H1 (cell line): Measurements from ENCODE around the gene CYP2S1. TPM values are rescaled to one million over a fixed set of nuclear protein-coding genes. Genes with fewer than 3 reads are reported as not detected.

Experiments used
- CTCF ChIA-PET: fragments of 300-600 bp; sonication (Branson Sonifier 250); formaldehyde crosslinking; loops from one replicate; lab custom pipeline; 2021; ENCODE audit not compliant: partially characterized antibody; lab: Charles Lee
- POLR2A ChIA-PET: fragments of 300-600 bp; sonication (Branson Sonifier 250); formaldehyde crosslinking; loops from one replicate; lab custom pipeline; 2021; ENCODE audit warnings: inconsistent platforms; ENCODE audit not compliant: partially characterized antibody; lab: Charles Lee
- DNase-seq, 2 experiments: peaks; one replicate each; pipeline versions ENCODE4 v3.0.0 to v3.0.0-alpha.2; 2010 to 2022; ENCODE audit warnings: low spot score in 2 of 2, low read depth in 1 of 2, mixed read lengths in 1 of 2
- FAIRE-seq: peaks from 2 replicates; lab custom pipeline; 2011; peaks lifted over from hg19 to GRCh38; lab: Jason Lieb, UNC
- H2AFZ ChIP-seq: 2 replicates; pipeline ENCODE4 v1.8.1; 2012; ENCODE audit warnings: low read length, inconsistent platforms
- H2AK5ac ChIP-seq: 2 replicates; pipeline ENCODE4 v1.6.1; 2013; ENCODE audit warnings: low read depth, low read length
- H2BK120ac ChIP-seq: replicated peaks from 2 replicates; pipeline ENCODE3; 2013; ENCODE audit warnings: low read depth, low read length, inconsistent platforms
- H2BK12ac ChIP-seq: 2 replicates; pipeline ENCODE4 v1.6.1; 2013; ENCODE audit warnings: low read depth, low read length
- H2BK15ac ChIP-seq: 2 replicates; pipeline ENCODE4 v1.6.1; 2013; ENCODE audit warnings: low read length
- H2BK20ac ChIP-seq: 2 replicates; pipeline ENCODE4 v1.6.1; 2013; ENCODE audit warnings: low read length
- H2BK5ac ChIP-seq: 2 replicates; pipeline ENCODE4 v1.6.1; 2013; ENCODE audit warnings: low read depth, low read length
- H3K14ac ChIP-seq: 2 replicates; pipeline ENCODE4 v1.6.1; 2013; ENCODE audit warnings: inconsistent platforms; ENCODE audit not compliant: insufficient read length
- H3K18ac ChIP-seq: 2 replicates; pipeline ENCODE4 v1.6.1; 2013; ENCODE audit warnings: low read length; ENCODE audit errors: extremely low read depth
- H3K23ac ChIP-seq: 2 replicates; pipeline ENCODE4 v1.6.1; 2013; ENCODE audit warnings: inconsistent platforms; ENCODE audit not compliant: insufficient read length
- H3K23me2 ChIP-seq: 2 replicates; pipeline ENCODE4 v1.6.1; 2013; ENCODE audit warnings: low read depth, low read length
- H3K27ac ChIP-seq: 2 replicates; pipeline ENCODE4 v1.6.1; 2011; ENCODE audit warnings: low read depth, low read length, inconsistent platforms
- H3K27me3 ChIP-seq, 4 experiments: replicated peaks in 1 of 4; 1 replicate in 1 of 4; 2 replicates in 3 of 4; pipeline versions ENCODE4 v1.6.1 to v1.8.1; 2011 to 2013; ENCODE audit warnings: low read length in 3 of 4, mild to moderate bottlenecking in 3 of 4, inconsistent platforms in 2 of 4, mixed read lengths in 2 of 4, moderate library complexity in 1 of 4; ENCODE audit not compliant: control insufficient read depth in 3 of 4, insufficient read depth in 3 of 4; ENCODE audit errors: extremely low read depth in 1 of 4
- H3K36me3 ChIP-seq, 4 experiments: 2 replicates each; pipeline versions ENCODE4 v1.6.1 to v1.8.1; 2011 to 2013; ENCODE audit warnings: mild to moderate bottlenecking in 4 of 4, low read length in 3 of 4, moderate library complexity in 2 of 4, control low read depth in 1 of 4, inconsistent platforms in 1 of 4; ENCODE audit not compliant: insufficient read depth in 4 of 4, control insufficient read depth in 2 of 4
- H3K4ac ChIP-seq: replicated peaks from 2 replicates; pipeline ENCODE3; 2013; ENCODE audit warnings: low read length, low read depth, mixed read lengths, inconsistent platforms; ENCODE audit not compliant: insufficient read length
- H3K4me1 ChIP-seq, 4 experiments: replicated peaks in 1 of 4; 1 replicate in 1 of 4; 2 replicates in 3 of 4; pipeline versions ENCODE4 v1.6.1 to v1.8.1; 2011 to 2013; ENCODE audit warnings: low read length in 3 of 4, inconsistent platforms in 2 of 4, mixed read lengths in 1 of 4; ENCODE audit not compliant: insufficient read depth in 4 of 4, control insufficient read depth in 3 of 4
- H3K4me2 ChIP-seq, 2 experiments: 2 replicates each; pipeline versions ENCODE4 v1.6.1 to v1.8.1; 2011 to 2013; ENCODE audit warnings: low read depth in 2 of 2, low read length in 2 of 2, control low read depth in 1 of 2, inconsistent platforms in 1 of 2, mild to moderate bottlenecking in 1 of 2; ENCODE audit not compliant: insufficient read depth in 1 of 2
- H3K4me3 ChIP-seq, 4 experiments: fragments of 200-600, 300-600 bp in 1 of 4; sonication (generic), shearing (Covaris generic), sonication (Bioruptor Twin) in 1 of 4; 2 replicates each; pipeline versions ENCODE4 v1.5.1 to v1.8.1; 2011 to 2016; ENCODE audit warnings: low read length in 4 of 4, low read depth in 3 of 4, control low read depth in 2 of 4, inconsistent platforms in 2 of 4, mild to moderate bottlenecking in 2 of 4, mixed read lengths in 1 of 4, moderate library complexity in 1 of 4; ENCODE audit not compliant: insufficient read depth in 2 of 4; ENCODE audit errors: extremely low read depth in 1 of 4
- H3K56ac ChIP-seq: replicated peaks from 2 replicates; pipeline ENCODE3; 2013; ENCODE audit warnings: low read depth, mild to moderate bottlenecking, mixed read lengths, low read length, inconsistent platforms; ENCODE audit not compliant: insufficient read length
- H3K79me1 ChIP-seq: 2 replicates; pipeline ENCODE4 v1.6.1; 2013; ENCODE audit warnings: low read depth, low read length, control low read depth
- H3K79me2 ChIP-seq, 2 experiments: 2 replicates each; pipeline versions ENCODE4 v1.6.1 to v1.8.1; 2012 to 2013; ENCODE audit warnings: low read length in 2 of 2, mild to moderate bottlenecking in 2 of 2, inconsistent platforms in 1 of 2; ENCODE audit not compliant: insufficient read depth in 2 of 2, control insufficient read depth in 1 of 2
- H3K9ac ChIP-seq, 4 experiments: replicated peaks in 1 of 4; 1 replicate in 1 of 4; 2 replicates in 3 of 4; pipeline versions ENCODE4 v1.6.1 to v1.8.1; 2011 to 2013; ENCODE audit warnings: low read depth in 3 of 4, low read length in 3 of 4, control low read depth in 2 of 4, mild to moderate bottlenecking in 2 of 4, moderate library complexity in 2 of 4, inconsistent platforms in 1 of 4; ENCODE audit errors: extremely low read depth in 1 of 4
- H3K9me3 ChIP-seq, 2 experiments: 2 replicates each; pipeline versions ENCODE4 v1.6.1 to v1.8.1; 2012 to 2013; ENCODE audit warnings: mild to moderate bottlenecking in 2 of 2, moderate library complexity in 2 of 2, control low read depth in 1 of 2, inconsistent platforms in 1 of 2, low read depth in 1 of 2, low read length in 1 of 2, mixed read lengths in 1 of 2; ENCODE audit not compliant: insufficient read depth in 2 of 2
- H4K20me1 ChIP-seq, 2 experiments: replicated peaks in 1 of 2; 2 replicates each; pipeline versions ENCODE3 to v1.8.1; 2011 to 2013; ENCODE audit warnings: inconsistent platforms in 2 of 2, low read length in 2 of 2, mild to moderate bottlenecking in 1 of 2; ENCODE audit not compliant: insufficient read depth in 2 of 2, control insufficient read depth in 1 of 2
- H4K5ac ChIP-seq: 2 replicates; pipeline ENCODE4 v1.6.1; 2013; ENCODE audit warnings: low read length, low read depth, mixed read lengths, inconsistent platforms; ENCODE audit not compliant: insufficient read length
- H4K8ac ChIP-seq: 2 replicates; pipeline ENCODE4 v1.8.0; 2013; ENCODE audit warnings: mild to moderate bottlenecking, moderate library complexity, low read length, inconsistent platforms; ENCODE audit not compliant: insufficient read depth; ENCODE audit errors: extremely low read depth
- H4K91ac ChIP-seq: replicated peaks from 2 replicates; pipeline ENCODE3; 2013; ENCODE audit warnings: low read length, mixed read lengths, inconsistent platforms; ENCODE audit not compliant: insufficient read length
- BRCA1 ChIP-seq: IDR thresholded peaks from 2 replicates; pipeline ENCODE4 v1.6.1; 2012; ENCODE audit warnings: low read depth, low read length, improper control_type of control experiment
- CTBP2 ChIP-seq: IDR thresholded peaks from 2 replicates; pipeline ENCODE4 v1.7.0; 2011; ENCODE audit warnings: borderline replicate concordance, mild to moderate bottlenecking, moderate library complexity, mixed read lengths, low read length; ENCODE audit not compliant: insufficient read depth, insufficient read length
- FOSL1 ChIP-seq: IDR thresholded peaks from 2 replicates; pipeline ENCODE4 v1.6.1; 2011; ENCODE audit warnings: mild to moderate bottlenecking, low read depth, low read length, moderate library complexity; ENCODE audit not compliant: insufficient read depth
- KDM4A ChIP-seq: IDR thresholded peaks from one replicate; pipeline ENCODE4 v1.7.1; 2012; ENCODE audit warnings: low read depth, mild to moderate bottlenecking, moderate library complexity, low read length, inconsistent platforms; ENCODE audit not compliant: severe bottlenecking
- SIN3A ChIP-seq, 2 experiments: IDR thresholded peaks in 1 of 2; conservative IDR thresholded peaks in 1 of 2; 2 replicates each; pipeline ENCODE4 v1.6.1; 2011 to 2012; ENCODE audit warnings: low read length in 2 of 2, improper control_type of control experiment in 1 of 2, low read depth in 1 of 2, mild to moderate bottlenecking in 1 of 2
- WGBS, 2 experiments: shearing (Covaris generic) in 1 of 2; methylation state at CpG; one replicate each; pipeline versions ENCODE4 v1.1.6 to v1.1.7; 2013 to 2015; ENCODE audit warnings: low lambda C conversion rate in 2 of 2, mixed read lengths in 2 of 2, inconsistent platforms in 1 of 2, low coverage in 1 of 2, missing lambda C conversion rate in 1 of 2; ENCODE audit not compliant: insufficient replicate concordance in 2 of 2, insufficient coverage in 1 of 2, insufficient read length in 1 of 2; ENCODE audit errors: extremely low coverage in 1 of 2, missing lambda C conversion rate in 1 of 2; 5-methylcytosine and 5-hydroxymethylcytosine counted together
- polyA plus RNA-seq, 7 experiments: library from polyadenylated mRNA; depleted of rRNA in 3 of 7; stranded (reverse) in 5 of 7; unstranded in 2 of 7; fragments of >200 nt in 5 of 7; fragments of 200-250 nt in 2 of 7; gene quantifications; 1 replicate in 5 of 7; 2 replicates in 1 of 7; 4 replicates in 1 of 7; pipeline versions ENCODE4 v1.2.1 to v1.2.3, GENCODE V29; 2011 to 2013; ENCODE audit warnings: missing spikeins in 2 of 7, mixed read lengths in 2 of 7
- total RNA-seq: library from RNA; stranded (reverse); fragmentation: NEBNext Ultra II Directional; extraction: Animal tissue kit (Norgen Biotek cat#: 25700); gene quantifications from 2 replicates; pipeline ENCODE4 v1.2.1, GENCODE V29; 2021

Gene CYP2S1
- total and polyA plus RNA-seq, 2 of the 8 experiments (the other 6 are each of a cell fraction or from before 2014, with no cell fraction given), result 97.9 to 245 TPM

DNA sequence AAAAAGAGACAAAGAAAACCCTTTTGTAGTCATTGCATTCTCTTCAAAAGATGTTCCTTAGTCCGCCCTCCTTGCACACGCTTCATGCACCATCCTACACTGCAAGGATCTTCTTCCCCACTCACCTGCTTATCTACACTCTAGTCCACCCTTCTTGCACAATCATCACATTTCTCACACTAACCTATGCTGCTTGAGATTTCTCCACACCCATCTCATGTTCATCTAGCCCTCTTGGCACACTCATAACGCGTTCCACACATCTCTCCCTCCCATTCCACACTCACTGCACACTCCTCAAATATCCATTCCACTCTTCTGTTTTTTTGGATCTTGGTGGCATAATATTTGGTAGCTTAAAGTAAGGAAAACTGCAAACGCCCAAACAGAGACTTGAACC is 48.8 kb downstream of the CYP2S1 start:
- Histone ChIP-seq H2BK15ac (no peak overlapping the region), H3K79me2 (no peaks in the 10 kb centered on the region), H3K9me3 (no peaks in the 10 kb centered on the region; a peak in 1 of 4 replicates), H3K4me3 (no peak overlapping the region), H2BK120ac (no peak overlapping the region), H3K14ac (no peak overlapping the region), H4K8ac (no peak overlapping the region), H3K4me2 (no peak overlapping the region), H3K27ac (no peak overlapping the region), H2AK5ac (no peak overlapping the region), H3K36me3 (peaks cover 5 to 54% (median 17%) of the 10 kb centered on the region in 4 experiments; a peak in 6 of 8 replicates), H2BK12ac (no peak overlapping the region), H3K79me1 (no peaks in the 10 kb centered on the region; the same call in 1 of the 2 replicates), H3K4ac (no peak overlapping the region), H3K4me1 (no peaks in the 10 kb centered on the region), H3K56ac (no peak overlapping the region), H4K5ac (no peak overlapping the region), H3K18ac (no peak overlapping the region), H3K23ac (no peak overlapping the region), H3K9ac (no peak overlapping the region), H2BK20ac (no peak overlapping the region), H3K23me2 (peaks cover 12% of the 10 kb centered on the region; the same call in 1 of the 2 replicates), H4K20me1 (peaks cover 0 to 5% of the 10 kb centered on the region in 2 experiments), H3K27me3 (no peaks in the 10 kb centered on the region), H4K91ac (no peak overlapping the region), H2BK5ac (no peak overlapping the region), H2AFZ (no peak overlapping the region)
- FAIRE-seq, result no peak
- ChIA-PET POLR2A (interaction anchor here (0.7 to 1.4 kb wide), 3 partner anchors 8 to 33 kb away, joined by 3 to 5 read pairs (median 4); no protein-coding TSS in a partner anchor), CTCF (interaction anchor here (0.7 to 1.4 kb wide), 4 partner anchors 10 to 606 kb away, joined by 3 read pairs; no protein-coding TSS in a partner anchor)
- no peak for DNase-seq
- WGBS, 2 experiments, result 84 to 100% methylated on average over 2 to 5 of the region's 5 CpGs
- TF ChIP-seq CTBP2 (no peak), SIN3A (conservative IDR thresholded peaks at IDR 0.05 in 1 of 2, IDR thresholded peaks at IDR 0.05 in 1 of 2; ENCODE audit: low read depth in 1 of 2, low read length in 2 of 2) (no peak), BRCA1 (no peak), FOSL1 (no peak), KDM4A (no peak)
- TF ChIP-seq, all 59 proteins: peak for 0
